Right lobe of liver (tissue), 6 donors: Measurements from ENCODE around the gene FAM47A. TPM values are rescaled to one million over a fixed set of nuclear protein-coding genes. Genes with fewer than 3 reads are reported as not detected.
A peak's percentile ranks its signal among the peaks of the same experiment; 100 is the strongest.

Source experiments
- ATAC-seq, 4 donors: fragments of 200-7000 bp; cut with Tn5 transposase; one replicate each; pipeline ENCODE4 v1.9.1; 2020; ENCODE audit warnings: mild to moderate bottlenecking in 4 of 4, moderate library complexity in 4 of 4
- DNase-seq, 3 donors: peaks; one replicate each; pipeline ENCODE4 v3.0.0-alpha.2; 2020
- H3K27ac ChIP-seq, 3 donors: fragments of 200-600 bp; one replicate each; pipeline ENCODE4 v1.8.0; 2022
- H3K27me3 ChIP-seq, 2 donors: fragments of 200-600 bp; one replicate each; pipeline ENCODE4 v1.8.0; 2022
- H3K36me3 ChIP-seq, 4 donors: fragments of 200-600 bp; sonication (generic) in 1 of 4; one replicate each; pipeline versions ENCODE4 v1.5.1 to v1.8.0; 2017 to 2022; ENCODE audit warnings: control low read depth in 1 of 4
- H3K4me1 ChIP-seq, 4 donors: fragments of 200-600 bp; sonication (generic) in 1 of 4; one replicate each; pipeline versions ENCODE4 v1.5.1 to v1.8.0; 2017 to 2022; ENCODE audit warnings: control low read depth in 1 of 4
- H3K4me3 ChIP-seq, 3 donors: fragments of 200-600 bp; one replicate each; pipeline ENCODE4 v1.8.0; 2022
- H3K9me3 ChIP-seq, 4 donors: fragments of 200-600 bp; sonication (generic) in 1 of 4; one replicate each; pipeline versions ENCODE4 v1.5.1 to v1.8.0; 2017 to 2022; ENCODE audit warnings: control low read depth in 1 of 4
- CTCF ChIP-seq, 4 donors: fragments of 200-600 bp in 3 of 4; fragments of 450-650 bp in 1 of 4; IDR thresholded peaks; one replicate each; pipeline versions ENCODE4 v1.5.1 to v1.8.0; 2016 to 2022; ENCODE audit warnings: antibody characterized with exemption in 4 of 4, mild to moderate bottlenecking in 2 of 4
- POLR2A ChIP-seq: fragments of 450-650 bp; IDR thresholded peaks from one replicate; pipeline ENCODE4 v1.6.1; 2017; ENCODE audit warnings: antibody characterized with exemption, mild to moderate bottlenecking
- WGBS: methylation state at CpG from one replicate; pipeline ENCODE4 v1.1.6; 2018; ENCODE audit warnings: low coverage, low lambda C conversion rate; ENCODE audit not compliant: insufficient coverage; ENCODE audit errors: missing lambda C conversion rate; 5-methylcytosine and 5-hydroxymethylcytosine counted together
- intact Hi-C, 2 donors: fragments of 100-400 bp; cut with DNase I; formaldehyde crosslinking; loops; one replicate each; pipeline versions ENCODE4 v1.11.2 to v1.14.1; 2022
- long read RNA-seq: library from polyadenylated mRNA; unstranded; transcript quantifications from one replicate; pipeline ENCODE4 v2.0.0, GENCODE V29; 2019
- total RNA-seq, 6 experiments: library from RNA; depleted of rRNA in 2 of 6; stranded (reverse); fragments of >200 nt in 2 of 6; fragmentation: NEBNext Ultra II Directional in 3 of 6; extraction: Animal tissue kit (Norgen Biotek cat#: 25700) in 3 of 6; gene quantifications; one replicate each; pipeline versions ENCODE4 v1.1.0 to v1.2.4, GENCODE V29; 2016 to 2023
- donor health status: DM: no; HTN: yes; CAD: no.
- donor health status: DM: no; HTN: no; CAD: no.
- donor health status: DM: no; HTN: no; CAD: no.
- donor health status: DM: no; HTN: yes; CAD: no.
- donor health status: DM: no; HTN: yes; CAD: no.

FAM47A gene
- not detected for total RNA-seq
- long read RNA-seq = 0 reads

DNA sequence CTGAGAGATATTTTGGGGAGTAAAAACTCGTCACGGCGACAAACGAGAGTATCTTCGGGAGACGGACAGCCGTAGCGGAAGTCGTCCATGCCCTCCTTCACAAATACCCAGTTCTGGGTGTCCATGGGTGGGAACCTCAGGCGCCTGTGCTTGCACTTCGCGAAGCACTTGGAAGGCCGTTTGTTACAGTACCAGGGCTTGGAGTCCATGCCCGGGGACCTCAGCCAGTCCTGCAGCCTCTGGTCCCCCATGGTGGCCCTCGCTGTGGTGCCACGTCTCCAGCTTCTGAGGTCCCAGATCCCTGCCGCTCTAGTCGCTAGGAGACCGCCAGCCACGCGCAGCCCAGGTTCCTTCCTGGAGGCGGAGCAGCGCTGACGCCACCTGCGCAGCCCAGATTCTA lies at the start of gene FAM47A:
Gene FAM47A, minus strand, starts transcription at position 287 of the 400 bp plus-strand sequence. Its CDS starts 36 bp downstream, at position 251.
- H3K27me3 ChIP-seq = no peaks in the 10 kb centered on the region
- DNase-seq = no peak
- intact Hi-C loops = no loop called here
- TF ChIP-seq CTCF (IDR thresholded peaks at IDR 0.05) (no peak), POLR2A (no peak)
- ATAC-seq = no peak
- H3K4me1 ChIP-seq = no peaks in the 10 kb centered on the region
- H3K36me3 ChIP-seq = no peaks in the 10 kb centered on the region
- H3K4me3 ChIP-seq = no peak within 1 kb of the TSS
- 48% methylated on average over 4 of the region's 25 CpGs for WGBS
- H3K9me3 ChIP-seq = no peaks in the 10 kb centered on the region
- no peak within 1 kb of the TSS for H3K27ac ChIP-seq

- H3K4me1 ChIP-seq = no peaks in the 10 kb centered on the region
- H3K9me3 ChIP-seq = no peaks in the 10 kb centered on the region
- DNase-seq (no peak), ATAC-seq (no peak)
- no peaks in the 10 kb centered on the region for H3K27me3 ChIP-seq
- no peaks in the 10 kb centered on the region for H3K36me3 ChIP-seq
- no peak overlapping the region for H3K27ac ChIP-seq
- TF ChIP-seq CTCF (IDR thresholded peaks at IDR 0.05) = no peak
- no peak for TF ChIP-seq POLR2A
- H3K4me3 ChIP-seq = no peak overlapping the region
- intact Hi-C loops = no loop called here
- 33% methylated on average over 1 of the region's 9 CpGs for whole genome bisulfite sequencing
Observed at GRCh38 chrX:34147345-34147744, 15.2 kb upstream of the FAM47A start.

DNA sequence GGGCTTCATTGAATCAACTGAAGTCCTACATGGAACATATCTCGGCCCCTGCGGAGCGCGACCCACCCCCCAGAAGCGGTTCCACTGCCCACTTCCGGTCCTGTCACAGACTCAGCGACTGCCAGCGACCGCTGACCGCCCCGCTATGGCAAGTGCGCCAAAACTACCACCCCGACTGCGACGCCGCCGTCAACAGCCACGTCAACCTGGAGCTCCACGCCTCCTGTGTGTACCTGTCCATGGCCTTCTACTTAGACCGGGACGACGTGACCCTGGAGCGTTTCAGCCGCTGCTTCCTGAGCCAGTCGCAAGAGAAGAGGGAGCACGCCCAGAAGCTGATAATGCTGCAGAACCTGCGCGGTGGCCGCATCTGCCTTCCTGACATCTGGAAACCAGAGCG lies 14.8 kb upstream of the FAM47A start:
- 87% methylated on average over 10 of the region's 30 CpGs for WGBS
- intact Hi-C loops = no loop called here
- no peak overlapping the region for H3K4me3 ChIP-seq

DNA sequence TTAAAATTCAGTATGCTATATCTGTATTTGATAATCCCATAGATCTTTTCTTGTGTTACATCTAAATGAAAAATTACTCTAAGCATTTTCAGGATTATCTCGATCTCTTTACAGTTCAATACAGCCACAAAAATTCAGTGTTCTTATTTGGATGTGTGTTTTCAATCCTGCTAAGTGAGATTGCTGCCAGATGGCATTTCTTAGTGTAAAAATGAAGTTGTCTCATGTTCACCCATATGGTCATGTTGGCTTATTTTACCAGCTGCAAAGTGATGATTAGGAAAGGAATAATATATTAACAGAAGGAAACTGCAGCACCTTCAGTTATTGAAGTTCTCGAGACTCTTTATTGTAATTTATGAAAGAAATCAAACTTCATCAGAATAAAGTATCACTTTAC lies 12.1 kb upstream of the FAM47A start:
- TF ChIP-seq POLR2A (no peak), CTCF (IDR thresholded peaks at IDR 0.05) (no peak)
- intact Hi-C loops = no loop called here

More for the DNA sequence above, 14.8 kb upstream of the FAM47A start:
- no peaks in the 10 kb centered on the region for H3K27me3 ChIP-seq
- H3K9me3 ChIP-seq = no peaks in the 10 kb centered on the region
- ATAC-seq (no peak), DNase-seq (peak in 1 of 3 donors; percentile 40)
- no peak for TF ChIP-seq POLR2A
- TF ChIP-seq CTCF (IDR thresholded peaks at IDR 0.05) = no peak
- no peak overlapping the region for H3K27ac ChIP-seq
- no peaks in the 10 kb centered on the region for H3K4me1 ChIP-seq
- no peaks in the 10 kb centered on the region for H3K36me3 ChIP-seq

DNA sequence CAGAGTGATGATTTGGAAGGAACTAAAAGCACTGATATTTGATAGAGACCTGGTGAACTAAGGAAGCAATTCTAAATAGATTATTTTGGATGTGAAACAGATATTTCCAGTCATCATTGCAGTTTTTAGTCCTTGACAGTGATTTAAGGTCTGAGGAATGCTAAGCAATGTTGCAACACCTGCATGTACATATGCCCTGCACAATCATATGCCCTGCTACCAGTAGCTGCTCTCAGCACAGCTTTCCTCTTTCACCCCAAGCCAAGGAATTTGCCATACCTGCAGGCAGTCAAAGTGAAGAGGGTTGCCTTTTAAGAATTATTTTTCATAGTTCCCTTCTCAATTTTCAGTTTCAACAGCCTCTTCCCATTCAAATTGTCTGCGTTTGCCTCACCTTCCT lies 8.7 kb upstream of the FAM47A start:
- Histone ChIP-seq H3K4me1 (no peaks in the 10 kb centered on the region), H3K9me3 (no peaks in the 10 kb centered on the region), H3K27me3 (no peaks in the 10 kb centered on the region), H3K36me3 (no peaks in the 10 kb centered on the region), H3K4me3 (no peak overlapping the region), H3K27ac (no peak overlapping the region)
- no peak for TF ChIP-seq CTCF (IDR thresholded peaks at IDR 0.05)
- TF ChIP-seq POLR2A = no peak
- ATAC-seq (no peak), DNase-seq (no peak)
- intact Hi-C loops = no loop called here
- 27% methylated on average over 1 of the region's 1 CpG for WGBS

More for the DNA sequence above, 12.1 kb upstream of the FAM47A start:
- ATAC-seq (no peak), DNase-seq (no peak)
- 23% methylated on average over 2 of the region's 2 CpGs for WGBS
- Histone ChIP-seq H3K9me3 (no peaks in the 10 kb centered on the region), H3K27ac (no peak overlapping the region), H3K4me3 (no peak overlapping the region), H3K36me3 (no peaks in the 10 kb centered on the region), H3K4me1 (no peaks in the 10 kb centered on the region), H3K27me3 (no peaks in the 10 kb centered on the region)
